Measurements from ENCODE around the gene GON4L. TPM values are rescaled to one million over a fixed set of nuclear protein-coding genes. Genes with fewer than 3 reads are reported as not detected.
"Not testable (repeated sequence)": the region's sequence is repeated elsewhere in the genome, so short reads cannot be mapped to it uniquely, and the experiment has no call there.

Gene GON4L

GRCh38 chr1:155701675-155702074, 155.3 kb downstream of the GON4L start:
- H2AFZ ChIP-seq (ENCODE audit: low read depth, low read length); H3K79me1 ChIP-seq (replicated peaks; ENCODE audit: low read length, poor library complexity, severe bottlenecking); H3K4me3 ChIP-seq (ENCODE audit: insufficient read depth in 1 of 2, low read depth in 1 of 2, low read length in 2 of 2); H3K9ac ChIP-seq (ENCODE audit: low read length); H3K27ac ChIP-seq (ENCODE audit: low read length, poor library complexity, severe bottlenecking); H2BK15ac ChIP-seq (ENCODE audit: low read depth, poor library complexity, severe bottlenecking); H3K4ac ChIP-seq (ENCODE audit: low read depth in 1 of 2, low read length in 2 of 2); H2AK5ac ChIP-seq (ENCODE audit: low read length, severe bottlenecking); H4K8ac ChIP-seq (ENCODE audit: low read length); H2BK5ac ChIP-seq (ENCODE audit: low read depth, low read length, poor library complexity, severe bottlenecking); H3K36me3 ChIP-seq (ENCODE audit: control insufficient read depth in 1 of 2, insufficient read depth in 2 of 2, low read depth in 1 of 2, low read length in 2 of 2); H3K4me2 ChIP-seq (ENCODE audit: low read length, poor library complexity, severe bottlenecking); H3K14ac ChIP-seq (ENCODE audit: low read length in 2 of 2); H3K27me3 ChIP-seq (ENCODE audit: control insufficient read depth in 1 of 2, insufficient read depth in 1 of 2, low read length in 2 of 2); H3K9me3 ChIP-seq (ENCODE audit: control insufficient read depth, low read length); H3K4me1 ChIP-seq (ENCODE audit: control insufficient read depth, insufficient read depth, low read depth, low read length); H3K18ac ChIP-seq (ENCODE audit: low read depth in 1 of 2, low read length in 2 of 2); H4K91ac ChIP-seq (ENCODE audit: low read length); DNase-seq; H2BK12ac ChIP-seq (ENCODE audit: low read length in 2 of 2); H3K23ac ChIP-seq (ENCODE audit: low read length in 2 of 2); H2BK120ac ChIP-seq (ENCODE audit: low read depth, low read length): not testable (repeated sequence)
- no CpG with 5 or more reads among the region's 2 CpGs for WGBS

Small RNA genes within 50 kb of the gene (small RNA-seq; reads per million reads assigned to genes)
- gene RF00015 (ENCODE audit: low read depth): not detected

All from mesenchymal stem cell (in vitro differentiated cells and primary cell).